Ascending aorta (tissue), 2 donors: ENCODE results near the gene ERN1. TPM values are rescaled to one million over a fixed set of nuclear protein-coding genes. Genes with fewer than 3 reads are reported as not detected.

Experiments used
- DNase-seq, 2 donors: peaks; one replicate each; pipeline ENCODE4 v3.0.0-alpha.2; 2019; ENCODE audit warnings: low spot score in 2 of 2
- H3K27ac ChIP-seq, 2 donors: fragments of 200-600 bp; sonication (generic); one replicate each; pipeline ENCODE4 v1.5.1; 2016 to 2017; ENCODE audit warnings: mild to moderate bottlenecking in 1 of 2
- H3K27me3 ChIP-seq: fragments of 200-600 bp; sonication (generic); one replicate; pipeline ENCODE4 v1.5.1; 2017
- H3K36me3 ChIP-seq, 2 donors: fragments of 200-600 bp; sonication (generic); one replicate each; pipeline ENCODE4 v1.5.1; 2016
- H3K4me1 ChIP-seq, 2 donors: fragments of 200-600 bp; sonication (generic); one replicate each; pipeline ENCODE4 v1.5.1; 2016 to 2017; ENCODE audit warnings: mild to moderate bottlenecking in 1 of 2
- H3K4me3 ChIP-seq, 2 donors: fragments of 200-600 bp; sonication (generic); one replicate each; pipeline ENCODE4 v1.5.1; 2016 to 2017; ENCODE audit warnings: mild to moderate bottlenecking in 1 of 2
- H3K9me3 ChIP-seq, 2 donors: fragments of 200-600 bp; sonication (generic); one replicate each; pipeline ENCODE4 v1.5.1; 2016
- intact Hi-C: fragments of 100-400 bp; cut with DNase I; formaldehyde crosslinking; loops from one replicate; pipeline ENCODE4 v1.15.1; 2023
- total RNA-seq: library from RNA; depleted of rRNA; stranded (reverse); fragments of >200 nt; gene quantifications from one replicate; pipeline ENCODE4 v1.1.0, GENCODE V29; 2016
- TF ChIP-seq, protein P1 (sequence below), 3 experiments: fragments of 200-600 bp in 2 of 3; fragments of 450-650 bp in 1 of 3; sonication (generic) in 2 of 3; IDR thresholded peaks; one replicate each; pipeline ENCODE4 v1.5.1; 2016 to 2019; ENCODE audit warnings: antibody characterized with exemption in 3 of 3, mild to moderate bottlenecking in 1 of 3, moderate library complexity in 1 of 3

Gene ERN1
- total RNA-seq, 1 donor from 2014 or later: 26.5 TPM

DNA sequence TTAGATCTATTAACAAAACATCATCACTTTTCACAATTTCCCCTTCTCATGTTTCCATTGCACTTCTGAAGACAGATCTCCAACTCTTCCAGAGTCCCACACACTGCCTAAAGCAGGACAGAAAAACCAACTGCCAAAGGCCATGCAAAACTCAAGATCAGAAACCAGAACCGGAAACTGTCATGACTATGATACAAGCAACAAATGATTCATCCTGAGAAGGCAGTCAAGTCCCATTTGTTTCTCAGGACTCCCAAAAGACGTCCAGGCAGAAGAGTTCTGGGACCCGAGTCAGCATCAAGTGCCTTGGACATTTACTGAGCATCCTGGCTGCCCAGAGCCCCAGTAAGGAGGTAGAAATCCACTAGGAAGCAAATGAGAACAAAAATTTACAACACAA, 38.8 kb downstream of the ERN1 start:
- Histone ChIP-seq H3K9me3 (no peaks in the 10 kb centered on the region), H3K4me3 (no peak overlapping the region), H3K4me1 (peaks cover 0 to 3% of the 10 kb centered on the region in 2 donors), H3K36me3 (peaks cover 3% of the 10 kb centered on the region in 2 donors), H3K27me3 (no peaks in the 10 kb centered on the region), H3K27ac (no peak overlapping the region)
- intact Hi-C loops: no loop called here
- TF ChIP-seq, protein P1, sequence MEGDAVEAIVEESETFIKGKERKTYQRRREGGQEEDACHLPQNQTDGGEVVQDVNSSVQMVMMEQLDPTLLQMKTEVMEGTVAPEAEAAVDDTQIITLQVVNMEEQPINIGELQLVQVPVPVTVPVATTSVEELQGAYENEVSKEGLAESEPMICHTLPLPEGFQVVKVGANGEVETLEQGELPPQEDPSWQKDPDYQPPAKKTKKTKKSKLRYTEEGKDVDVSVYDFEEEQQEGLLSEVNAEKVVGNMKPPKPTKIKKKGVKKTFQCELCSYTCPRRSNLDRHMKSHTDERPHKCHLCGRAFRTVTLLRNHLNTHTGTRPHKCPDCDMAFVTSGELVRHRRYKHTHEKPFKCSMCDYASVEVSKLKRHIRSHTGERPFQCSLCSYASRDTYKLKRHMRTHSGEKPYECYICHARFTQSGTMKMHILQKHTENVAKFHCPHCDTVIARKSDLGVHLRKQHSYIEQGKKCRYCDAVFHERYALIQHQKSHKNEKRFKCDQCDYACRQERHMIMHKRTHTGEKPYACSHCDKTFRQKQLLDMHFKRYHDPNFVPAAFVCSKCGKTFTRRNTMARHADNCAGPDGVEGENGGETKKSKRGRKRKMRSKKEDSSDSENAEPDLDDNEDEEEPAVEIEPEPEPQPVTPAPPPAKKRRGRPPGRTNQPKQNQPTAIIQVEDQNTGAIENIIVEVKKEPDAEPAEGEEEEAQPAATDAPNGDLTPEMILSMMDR (IDR thresholded peaks at IDR 0.05): no peak
- DNase-seq: no peak

GRCh38 chr17:64090144-64090543, 39.8 kb downstream of the ERN1 start:
- Histone ChIP-seq H3K4me3 (no peak overlapping the region), H3K27me3 (no peaks in the 10 kb centered on the region), H3K9me3 (no peaks in the 10 kb centered on the region), H3K4me1 (peaks cover 0 to 3% of the 10 kb centered on the region in 2 donors), H3K36me3 (no peaks in the 10 kb centered on the region), H3K27ac (no peak overlapping the region)
- TF ChIP-seq, protein P1 (IDR thresholded peaks at IDR 0.05): no peak
- DNase-seq: no peak
- intact Hi-C loops: no loop called here

DNA sequence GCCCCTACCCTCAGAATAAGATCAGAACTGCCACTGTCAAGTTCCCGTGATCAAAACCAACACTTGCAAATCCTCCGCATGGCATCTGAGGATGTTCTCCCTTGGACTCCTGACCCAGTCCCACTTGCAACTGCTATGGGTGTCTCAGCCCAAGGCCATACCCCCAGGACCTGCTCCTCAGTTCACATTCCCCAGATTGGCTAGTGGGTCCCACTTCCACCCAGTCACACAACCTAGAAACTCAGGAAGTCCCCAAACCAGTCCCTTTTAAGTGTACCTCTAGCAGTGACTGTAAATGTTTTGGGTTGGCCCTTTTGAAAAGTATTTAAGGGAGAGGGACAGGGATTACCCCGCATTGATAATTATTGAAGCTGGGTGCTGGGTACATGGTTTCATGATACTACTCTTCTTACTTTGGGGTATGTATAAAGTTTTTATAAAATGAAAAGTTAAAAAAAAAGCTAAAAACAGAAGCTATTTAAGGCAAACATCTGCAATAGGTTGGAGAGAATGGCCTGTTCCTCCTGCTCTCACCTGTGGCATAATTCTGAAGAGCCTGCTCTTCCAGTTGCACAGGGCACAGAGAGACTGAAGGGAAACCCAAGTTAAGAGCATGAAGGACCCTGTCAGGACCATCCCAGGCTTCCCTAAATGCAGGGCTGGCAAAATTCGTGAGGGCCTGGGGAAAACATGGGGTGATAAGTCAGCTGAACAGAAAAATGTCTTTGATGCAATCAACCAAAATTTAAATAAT, 42.5 kb downstream of the ERN1 start:
- H3K27me3 ChIP-seq: no peaks in the 10 kb centered on the region
- intact Hi-C loops: no loop called here
- H3K4me3 ChIP-seq: no peak overlapping the region
- DNase-seq: no peak
- peaks cover 0 to 7% of the 10 kb centered on the region in 2 donors for H3K4me1 ChIP-seq
- no peak overlapping the region for H3K27ac ChIP-seq
- no peaks in the 10 kb centered on the region for H3K36me3 ChIP-seq
- no peaks in the 10 kb centered on the region for H3K9me3 ChIP-seq
- TF ChIP-seq, protein P1 (IDR thresholded peaks at IDR 0.05): no peak

GRCh38 chr17:64085650-64086005, 44.3 kb downstream of the ERN1 start:
- Histone ChIP-seq H3K4me3 (no peak overlapping the region), H3K27ac (no peak overlapping the region), H3K9me3 (no peaks in the 10 kb centered on the region), H3K36me3 (no peaks in the 10 kb centered on the region), H3K4me1 (peaks cover 0 to 7% of the 10 kb centered on the region in 2 donors), H3K27me3 (no peaks in the 10 kb centered on the region)
- TF ChIP-seq, protein P1 (IDR thresholded peaks at IDR 0.05): no peak
- intact Hi-C loops: no loop called here
- DNase-seq: no peak

GRCh38 chr17:64084940-64085649, 44.8 kb downstream of the ERN1 start:
- TF ChIP-seq, protein P1 (IDR thresholded peaks at IDR 0.05): no peak
- peaks cover 0 to 4% of the 10 kb centered on the region in 2 donors for H3K4me1 ChIP-seq
- H3K4me3 ChIP-seq: no peak overlapping the region
- H3K36me3 ChIP-seq: no peaks in the 10 kb centered on the region
- H3K27me3 ChIP-seq: no peaks in the 10 kb centered on the region
- no peak overlapping the region for H3K27ac ChIP-seq
- no peak for DNase-seq
- intact Hi-C loops: loop anchor here (5.0 kb wide), 1 partner anchor 42 kb away; no protein-coding TSS in a partner anchor
- no peaks in the 10 kb centered on the region for H3K9me3 ChIP-seq
